ENCODE measurements around the gene CATSPERE. TPM values are rescaled to one million over a fixed set of nuclear protein-coding genes. Genes with fewer than 3 reads are reported as not detected.

Gene CATSPERE
- total and polyA plus RNA-seq, 11 donors: 0.07 to 1.2 (median 0.25) TPM

- no peaks in the 10 kb centered on the region for H3K4me1 ChIP-seq
- WGBS, 4 donors: 89 to 100% (median 98%) methylated on average over 1 of the region's 1 CpG
- ATAC-seq (no peak), DNase-seq (no peak)
- no peaks in the 10 kb centered on the region for H3K27me3 ChIP-seq
- H3K27ac ChIP-seq: no peak overlapping the region
- TF ChIP-seq CTCF (IDR thresholded peaks at IDR 0.05) (no peak), POLR2A (IDR thresholded peaks at IDR 0.05) (no peak)
- no peak overlapping the region for H3K4me3 ChIP-seq
- peaks cover 0 to 37% (median 16%) of the 10 kb centered on the region in 12 donors for H3K9me3 ChIP-seq
- H3K36me3 ChIP-seq: no peaks in the 10 kb centered on the region
- intact Hi-C loops (cut with DNase I): no loop called here
These were observed 84.4 kb downstream of the CATSPERE start for GRCh38 chr1:244545511-244545910.

- Histone ChIP-seq H3K27me3 (no peaks in the 10 kb centered on the region), H3K4me3 (no peak overlapping the region), H3K9me3 (peaks cover 0 to 37% (median 16%) of the 10 kb centered on the region in 12 donors), H3K36me3 (no peaks in the 10 kb centered on the region), H3K27ac (no peak overlapping the region), H3K4me1 (no peaks in the 10 kb centered on the region)
- 63 to 85% (median 72%) methylated on average over 2 of the region's 2 CpGs for WGBS, 4 donors
- TF ChIP-seq CTCF (IDR thresholded peaks at IDR 0.05) (no peak), POLR2A (IDR thresholded peaks at IDR 0.05) (no peak)
- ATAC-seq (no peak), DNase-seq (no peak)
- intact Hi-C loops (cut with DNase I): no loop called here
These were observed 87.6 kb downstream of the CATSPERE start for GRCh38 chr1:244548558-244549115.

- H3K36me3 ChIP-seq: no peaks in the 10 kb centered on the region
- no peaks in the 10 kb centered on the region for H3K27me3 ChIP-seq
- H3K4me3 ChIP-seq: no peak overlapping the region
- TF ChIP-seq CTCF (IDR thresholded peaks at IDR 0.05): no peak
- no peak for TF ChIP-seq POLR2A (IDR thresholded peaks at IDR 0.05)
- ATAC-seq (no peak), DNase-seq (no peak)
- 79 to 84% (median 81%) methylated on average over 6 of the region's 6 CpGs for WGBS, 4 donors
- H3K27ac ChIP-seq: no peak overlapping the region
- intact Hi-C loops (cut with DNase I): no loop called here
- H3K4me1 ChIP-seq: no peaks in the 10 kb centered on the region
- H3K9me3 ChIP-seq: peaks cover 0 to 40% (median 16%) of the 10 kb centered on the region in 12 donors
These were observed 91.3 kb downstream of the CATSPERE start for GRCh38 chr1:244552336-244552735.

GRCh38 chr1:244556263-244556662 lies 95.2 kb downstream of the CATSPERE start:
- WGBS, 4 donors: 88 to 93% (median 91%) methylated on average over 1 of the region's 1 CpG

More at GRCh38 chr1:244556263-244556662, 95.2 kb downstream of the CATSPERE start:
- H3K27ac ChIP-seq: no peak overlapping the region
- no peak overlapping the region for H3K4me3 ChIP-seq
- ATAC-seq: no peak
- H3K4me1 ChIP-seq: no peaks in the 10 kb centered on the region
- intact Hi-C loops (cut with DNase I): no loop called here
- no peaks in the 10 kb centered on the region for H3K36me3 ChIP-seq
- peaks cover 0 to 48% (median 12%) of the 10 kb centered on the region in 12 donors for H3K9me3 ChIP-seq
- H3K27me3 ChIP-seq: no peaks in the 10 kb centered on the region
- DNase-seq: no peak
- TF ChIP-seq CTCF (IDR thresholded peaks at IDR 0.05): no peak
- no peak for TF ChIP-seq POLR2A (IDR thresholded peaks at IDR 0.05)

Data from heart left ventricle (tissue), 16 donors.